Suprapubic skin (tissue), 3 donors: ENCODE data around the gene RBM15.

ENCODE experiments used
- CTCF ChIP-seq, 2 donors: fragments of 200-600 bp in 1 of 2; fragments of 450-650 bp in 1 of 2; sonication (generic) in 1 of 2; IDR thresholded peaks; one replicate each; pipeline ENCODE4 v1.5.1; 2016 to 2019; ENCODE audit warnings: antibody characterized with exemption in 2 of 2, mild to moderate bottlenecking in 1 of 2, moderate library complexity in 1 of 2
- EP300 ChIP-seq: sonication (generic); formaldehyde crosslinking; IDR thresholded peaks from one replicate; pipeline ENCODE4 v1.6.1; 2017; ENCODE audit warnings: antibody characterized with exemption
- POLR2A ChIP-seq, 2 donors: fragments of 450-650 bp; IDR thresholded peaks; one replicate each; pipeline ENCODE4 v1.6.1; 2017; ENCODE audit warnings: antibody characterized with exemption in 2 of 2, mild to moderate bottlenecking in 2 of 2, moderate library complexity in 2 of 2

DNA sequence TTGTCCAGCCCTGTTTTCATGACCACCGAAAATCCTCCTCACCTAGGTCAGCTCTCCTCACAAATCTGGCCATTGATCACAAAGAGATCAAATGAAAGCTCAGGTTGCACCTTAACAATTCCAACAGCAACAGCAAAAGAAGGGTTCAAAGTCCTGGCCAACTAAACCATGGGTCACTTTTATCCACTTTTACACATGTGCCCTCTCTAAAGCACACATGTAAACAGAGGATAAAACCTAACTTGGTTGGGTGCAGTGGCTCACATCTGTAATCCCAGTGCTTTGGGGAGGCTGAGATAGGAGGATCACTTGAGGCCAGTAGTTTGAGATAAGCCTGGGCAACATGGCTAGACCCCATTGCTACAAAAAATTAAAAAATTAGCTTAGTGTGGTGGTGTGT lies 3.9 kb upstream of the RBM15 start:
- TF ChIP-seq CTCF (IDR thresholded peaks at IDR 0.05) (no peak), POLR2A (IDR thresholded peaks at IDR 0.05) (no peak), EP300 (no peak)
